ENCODE results near the gene HRH3.

Gene HRH3

GRCh38 chr20:62219992-62220665 is at the start of gene HRH3:
TSS of gene HRH3 (minus strand) at chr20:62220278. CDS start at chr20:62219970, 308 bp downstream.
- no peak for DNase-seq

GRCh38 chr20:62269871-62270270 is 49.8 kb upstream of the HRH3 start:
- DNase-seq: no peak

- no peak for DNase-seq
Measured at GRCh38 chr20:62269378-62269777, 49.3 kb upstream of the HRH3 start.

GRCh38 chr20:62268228-62268900 is 48.3 kb upstream of the HRH3 start:
- DNase-seq: no peak

DNA sequence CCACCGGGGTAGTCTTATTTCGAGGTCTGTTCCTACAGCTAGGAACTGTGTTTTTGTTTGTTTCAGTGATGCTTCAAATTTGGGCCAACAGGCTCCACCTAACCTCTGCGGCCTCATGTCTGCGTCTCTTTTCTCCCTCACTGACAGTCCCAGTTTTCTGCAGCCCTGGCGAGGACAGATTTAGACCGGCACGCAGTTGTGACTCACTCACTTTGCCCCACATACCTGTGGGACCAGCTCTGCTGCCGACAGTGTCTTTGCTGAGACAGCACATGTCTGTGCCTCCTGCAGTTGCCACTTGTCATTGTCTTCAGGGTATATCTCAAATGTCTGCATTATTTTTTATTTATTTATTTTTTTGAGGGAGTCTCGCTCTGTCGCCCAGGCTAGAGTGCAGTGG is 47.5 kb upstream of the HRH3 start:
- DNase-seq: no peak

DNA sequence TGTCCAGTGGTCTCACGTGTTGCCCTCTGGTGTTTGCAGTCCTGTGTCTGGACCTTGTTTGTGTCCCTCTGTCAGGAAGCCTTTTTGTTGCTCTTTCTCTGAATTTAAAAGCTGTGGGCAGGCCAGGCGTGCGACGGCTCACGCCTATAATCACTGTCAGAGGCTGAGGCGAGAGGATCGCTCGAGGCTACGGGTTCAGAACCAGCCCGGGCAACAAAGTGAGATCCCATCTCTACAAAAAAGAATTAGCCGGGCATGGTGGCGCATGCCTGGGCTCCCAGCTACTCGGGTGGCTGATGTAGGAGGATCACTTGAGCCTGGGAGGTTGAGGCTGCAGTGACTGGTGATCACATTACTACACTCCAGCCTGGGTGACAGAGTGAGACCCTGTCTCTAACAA is 46.8 kb upstream of the HRH3 start:
- DNase-seq: no peak

DNA sequence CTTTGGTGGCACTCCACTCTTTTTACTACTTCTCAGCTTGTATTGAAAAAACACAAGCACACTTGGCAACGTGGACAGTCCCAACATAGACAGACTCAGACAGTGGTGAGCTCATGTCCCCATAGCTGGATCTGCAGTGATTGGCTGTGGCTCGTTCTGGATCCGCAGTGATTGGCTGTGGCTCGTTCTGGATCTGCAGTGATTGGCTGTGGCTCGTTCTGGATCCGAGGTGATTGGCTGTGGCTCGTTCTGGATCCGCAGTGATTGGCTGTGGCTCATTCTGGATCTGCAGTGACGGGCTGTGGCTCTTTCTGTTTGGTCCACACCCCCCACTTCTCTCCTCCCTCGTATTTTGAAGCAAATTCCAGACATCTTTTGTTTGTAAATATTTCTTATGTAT is 46.3 kb upstream of the HRH3 start:
- DNase-seq: no peak

DNA sequence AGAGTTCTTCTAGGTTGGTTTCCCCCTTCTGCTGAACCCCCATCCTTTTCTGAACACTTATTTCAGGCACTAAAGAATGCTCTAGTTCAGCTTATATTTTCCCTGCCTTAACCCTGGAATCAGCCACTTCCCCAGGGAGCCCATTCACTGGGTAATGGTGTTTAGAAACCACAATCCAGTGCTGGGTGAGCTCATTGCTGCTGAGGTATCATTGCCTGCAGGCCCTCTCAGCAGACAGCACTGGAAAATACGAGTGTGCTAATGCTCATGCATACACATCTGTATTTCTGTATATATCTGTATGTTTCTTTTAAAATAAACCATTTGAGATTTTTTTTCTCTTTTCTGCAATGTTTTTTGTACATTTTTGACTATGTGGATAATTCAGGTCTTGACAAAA is 45.3 kb upstream of the HRH3 start:
- no peak for DNase-seq

DNA sequence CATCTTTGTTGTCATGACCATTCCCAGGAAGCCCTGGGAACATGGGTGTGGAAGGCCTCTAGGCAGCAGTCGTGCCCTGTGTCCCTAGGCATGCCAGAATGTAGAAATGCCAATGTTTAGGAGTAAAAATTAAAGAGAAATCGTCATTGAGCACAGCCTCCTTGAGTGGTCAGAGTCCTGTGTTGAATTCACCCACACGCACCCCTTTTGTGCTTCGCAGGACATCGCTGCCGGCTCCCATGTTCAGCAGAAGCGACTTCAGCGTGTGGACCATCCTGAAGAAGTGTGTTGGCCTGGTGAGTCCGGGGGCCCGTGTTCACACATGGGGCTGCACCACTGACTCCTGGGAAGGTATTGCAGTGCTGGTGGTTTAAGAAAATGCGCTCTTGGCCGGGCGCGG is 43.3 kb upstream of the HRH3 start:
- DNase-seq: no peak

- DNase-seq: no peak
Measured at GRCh38 chr20:62262064-62262463, 42.0 kb upstream of the HRH3 start.

- no peak for DNase-seq
Measured at GRCh38 chr20:62259294-62259565, 39.2 kb upstream of the HRH3 start.

- no peak for DNase-seq
Measured at GRCh38 chr20:62258499-62259293, 38.6 kb upstream of the HRH3 start.

DNA sequence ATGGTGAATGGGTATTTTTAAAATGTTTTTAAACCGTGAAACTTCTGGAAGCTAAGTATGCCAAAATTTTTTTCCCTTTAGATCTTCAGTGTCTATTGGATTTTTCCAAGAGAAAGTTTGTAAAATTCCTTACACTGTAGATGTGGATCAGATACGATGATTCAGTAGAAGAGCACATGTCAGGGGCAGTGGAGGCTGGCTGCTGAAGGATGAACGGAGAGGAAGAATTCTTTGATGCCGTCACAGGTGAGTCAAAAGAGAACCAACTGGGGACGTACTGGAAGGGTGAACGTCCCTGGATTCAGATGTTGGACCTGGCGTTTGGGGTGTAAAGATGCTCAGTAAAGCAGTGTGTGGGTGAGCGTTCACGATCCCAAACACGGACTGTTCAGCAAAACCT is 35.9 kb upstream of the HRH3 start:
- DNase-seq: no peak

GRCh38 chr20:62254021-62254724 is 34.1 kb upstream of the HRH3 start:
- DNase-seq: no peak

DNA sequence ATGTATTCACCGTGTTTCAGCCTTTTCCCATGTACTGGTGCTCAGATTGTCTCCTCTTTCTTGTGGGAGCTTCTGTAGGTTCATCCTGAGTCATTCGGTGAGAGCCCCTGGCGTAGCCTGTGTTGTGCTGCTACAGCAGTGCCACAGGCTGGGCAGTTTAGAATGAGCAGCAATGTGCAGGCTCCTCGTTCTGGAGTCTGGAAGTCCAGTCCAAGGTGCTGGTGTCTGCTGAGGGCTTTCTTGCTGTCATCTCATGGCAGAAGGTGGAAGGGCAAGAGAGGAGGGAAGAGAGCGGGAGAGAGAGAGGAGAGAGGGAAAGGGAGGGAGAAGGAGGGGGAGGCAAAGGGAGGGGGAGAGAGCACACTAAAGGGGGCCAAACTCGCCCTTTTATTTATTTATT is 33.3 kb upstream of the HRH3 start:
- no peak for DNase-seq

DNA sequence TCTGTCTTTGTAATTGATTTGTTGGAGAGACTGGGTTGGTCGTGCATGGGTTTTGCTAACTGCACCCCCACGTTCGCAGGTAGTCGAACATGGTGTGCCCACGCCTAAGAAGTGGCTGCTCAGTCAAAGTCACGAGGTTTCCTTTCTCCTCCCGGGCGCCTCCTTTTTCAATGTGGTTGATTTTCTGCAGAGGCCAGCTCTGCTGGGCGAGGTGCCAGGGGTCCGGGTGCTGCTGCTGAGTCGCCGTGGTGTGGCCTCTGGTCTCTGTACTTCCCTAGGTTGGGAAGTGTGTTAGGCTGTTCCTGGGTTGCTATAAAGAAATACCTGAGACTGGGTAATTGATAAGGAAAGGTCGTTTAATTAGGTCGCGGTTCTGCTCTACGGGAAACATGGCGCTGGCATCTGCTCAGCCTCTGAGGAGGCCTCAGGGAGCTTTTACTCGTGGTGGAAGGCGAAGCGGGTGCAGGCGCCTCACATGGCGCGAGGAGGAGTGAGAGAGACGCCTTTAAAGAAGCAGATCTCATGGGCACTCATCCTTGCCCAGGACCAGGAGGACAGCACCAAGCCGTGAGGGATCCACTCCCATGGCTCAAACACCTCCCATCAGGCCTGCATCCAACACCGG is 32.4 kb upstream of the HRH3 start:
- no peak for DNase-seq

- no peak for DNase-seq
Measured at GRCh38 chr20:62248890-62249560, 28.9 kb upstream of the HRH3 start.

- no peak for DNase-seq
Measured at GRCh38 chr20:62246872-62247652, 27.0 kb upstream of the HRH3 start.

DNA sequence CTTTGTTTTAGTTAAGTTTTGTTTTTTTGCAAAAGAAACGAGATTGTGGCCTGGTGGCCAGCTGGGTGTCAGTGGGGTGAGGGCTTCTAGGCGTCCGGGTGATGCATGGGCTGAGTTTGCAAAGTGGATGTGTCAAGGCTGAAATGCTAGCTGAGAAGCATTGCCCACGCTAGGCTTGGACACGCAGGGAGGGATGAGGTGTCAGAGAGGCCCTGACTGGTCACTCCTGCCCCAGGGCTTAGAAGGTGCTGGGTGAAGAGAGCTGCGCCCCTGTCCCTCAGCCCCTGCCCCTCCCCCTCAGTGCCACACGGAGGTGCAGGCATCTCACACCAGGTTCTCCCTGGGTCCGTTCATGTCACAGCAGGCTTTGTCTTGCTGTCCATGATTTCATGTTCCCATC is 26.4 kb upstream of the HRH3 start:
- DNase-seq: no peak

GRCh38 chr20:62245911-62246280 is 25.8 kb upstream of the HRH3 start:
- no peak for DNase-seq

DNA sequence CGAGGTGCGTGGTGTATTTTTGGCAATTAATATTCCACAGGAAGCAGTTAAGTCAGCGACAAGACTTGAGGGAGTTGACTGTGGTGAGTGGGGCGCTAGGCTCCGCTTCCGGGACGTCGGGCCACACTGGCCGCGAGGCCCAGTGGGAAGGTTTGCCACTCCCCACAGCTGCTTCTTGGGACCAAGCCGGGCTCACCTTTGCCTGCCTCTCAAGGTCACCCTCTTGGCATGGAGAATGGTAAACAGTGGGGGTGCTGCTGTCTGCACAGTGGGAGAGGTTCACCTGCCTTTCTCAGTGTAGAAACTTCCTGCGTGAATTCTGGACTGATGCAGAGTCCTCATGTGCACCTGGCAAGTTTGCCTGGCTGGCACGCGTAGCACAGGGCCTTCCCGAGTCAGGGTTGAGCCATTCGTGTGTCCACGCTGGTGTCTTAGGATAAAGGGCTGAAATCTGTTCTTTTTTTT is 24.6 kb upstream of the HRH3 start:
- DNase-seq: no peak
